IPS DF 4.7 (cell line): ENCODE data around the gene HIF1AN.
"Not testable (repeated sequence)": the region's sequence is repeated elsewhere in the genome, so short reads cannot be mapped to it uniquely, and the experiment has no call there.

Source experiments
- DNase-seq: peaks from one replicate; pipeline ENCODE4 v3.0.0-alpha.2; 2013; ENCODE audit warnings: low spot score; ENCODE audit errors: extremely low read depth

The HIF1AN gene

GRCh38 chr10:100566561-100566960 is 30.8 kb downstream of the HIF1AN start:
- no peak for DNase-seq

GRCh38 chr10:100567249-100567648 is 31.5 kb downstream of the HIF1AN start:
- no peak for DNase-seq

- DNase-seq: no peak
Observed at GRCh38 chr10:100567826-100568225, 32.1 kb downstream of the HIF1AN start.

GRCh38 chr10:100568912-100569311 is 33.2 kb downstream of the HIF1AN start:
- DNase-seq: no peak

- DNase-seq: no peak
Observed at GRCh38 chr10:100569687-100570481, 34.1 kb downstream of the HIF1AN start.

- no peak for DNase-seq
Observed at GRCh38 chr10:100570506-100570905, 34.8 kb downstream of the HIF1AN start.

- no peak for DNase-seq
Observed at GRCh38 chr10:100571084-100571856, 35.5 kb downstream of the HIF1AN start.

- DNase-seq: not testable (repeated sequence)
Observed at GRCh38 chr10:100575146-100575545, 39.4 kb downstream of the HIF1AN start.

GRCh38 chr10:100575585-100576281 is 40.0 kb downstream of the HIF1AN start:
- DNase-seq: no peak

GRCh38 chr10:100576282-100576635 is 40.5 kb downstream of the HIF1AN start:
- no peak for DNase-seq

- DNase-seq: no peak
Observed at GRCh38 chr10:100579261-100580090, 43.7 kb downstream of the HIF1AN start.

GRCh38 chr10:100586959-100587358 is 51.2 kb downstream of the HIF1AN start:
- DNase-seq: no peak

- no peak for DNase-seq
Observed at GRCh38 chr10:100598166-100598565, 62.4 kb downstream of the HIF1AN start.

GRCh38 chr10:100600218-100600617 is 64.5 kb downstream of the HIF1AN start:
- no peak for DNase-seq

- no peak for DNase-seq
Observed at GRCh38 chr10:100607439-100607838, 71.7 kb downstream of the HIF1AN start.
